ENCODE results near the gene ECSIT.

Gene ECSIT

DNA sequence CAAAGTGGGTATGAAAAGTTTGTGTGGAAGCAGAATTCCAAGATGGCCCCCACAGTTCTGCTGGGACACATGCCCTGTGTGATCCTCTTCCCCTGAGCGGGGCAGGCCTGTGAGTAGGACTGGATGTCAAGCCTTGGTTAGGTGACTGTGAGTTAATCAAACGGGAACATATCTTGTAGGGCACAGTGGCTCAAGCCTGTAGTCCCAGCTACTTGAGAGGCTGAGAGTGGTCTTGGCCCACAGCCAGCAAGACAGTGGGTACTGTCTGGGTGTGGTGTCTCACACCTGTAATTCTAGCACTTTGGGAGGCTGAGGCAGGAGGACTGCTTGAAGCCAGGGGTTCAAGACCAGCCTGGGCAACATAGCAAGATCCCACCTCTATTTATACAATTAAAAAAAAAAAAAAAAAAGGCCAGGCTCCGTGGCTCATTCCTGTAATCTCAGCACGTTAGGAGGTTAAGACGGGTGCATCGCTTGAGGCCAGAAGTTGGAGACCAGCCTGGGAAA, 29.7 kb downstream of the ECSIT start:
- DNase-seq (ENCODE audit: insufficient read length, low spot score), result no peak
- no peak for FAIRE-seq
- TF ChIP-seq, protein P1, sequence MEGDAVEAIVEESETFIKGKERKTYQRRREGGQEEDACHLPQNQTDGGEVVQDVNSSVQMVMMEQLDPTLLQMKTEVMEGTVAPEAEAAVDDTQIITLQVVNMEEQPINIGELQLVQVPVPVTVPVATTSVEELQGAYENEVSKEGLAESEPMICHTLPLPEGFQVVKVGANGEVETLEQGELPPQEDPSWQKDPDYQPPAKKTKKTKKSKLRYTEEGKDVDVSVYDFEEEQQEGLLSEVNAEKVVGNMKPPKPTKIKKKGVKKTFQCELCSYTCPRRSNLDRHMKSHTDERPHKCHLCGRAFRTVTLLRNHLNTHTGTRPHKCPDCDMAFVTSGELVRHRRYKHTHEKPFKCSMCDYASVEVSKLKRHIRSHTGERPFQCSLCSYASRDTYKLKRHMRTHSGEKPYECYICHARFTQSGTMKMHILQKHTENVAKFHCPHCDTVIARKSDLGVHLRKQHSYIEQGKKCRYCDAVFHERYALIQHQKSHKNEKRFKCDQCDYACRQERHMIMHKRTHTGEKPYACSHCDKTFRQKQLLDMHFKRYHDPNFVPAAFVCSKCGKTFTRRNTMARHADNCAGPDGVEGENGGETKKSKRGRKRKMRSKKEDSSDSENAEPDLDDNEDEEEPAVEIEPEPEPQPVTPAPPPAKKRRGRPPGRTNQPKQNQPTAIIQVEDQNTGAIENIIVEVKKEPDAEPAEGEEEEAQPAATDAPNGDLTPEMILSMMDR (IDR thresholded peaks at IDR 0.05; ENCODE audit: insufficient read depth, missing control alignments), result no peak

DNA sequence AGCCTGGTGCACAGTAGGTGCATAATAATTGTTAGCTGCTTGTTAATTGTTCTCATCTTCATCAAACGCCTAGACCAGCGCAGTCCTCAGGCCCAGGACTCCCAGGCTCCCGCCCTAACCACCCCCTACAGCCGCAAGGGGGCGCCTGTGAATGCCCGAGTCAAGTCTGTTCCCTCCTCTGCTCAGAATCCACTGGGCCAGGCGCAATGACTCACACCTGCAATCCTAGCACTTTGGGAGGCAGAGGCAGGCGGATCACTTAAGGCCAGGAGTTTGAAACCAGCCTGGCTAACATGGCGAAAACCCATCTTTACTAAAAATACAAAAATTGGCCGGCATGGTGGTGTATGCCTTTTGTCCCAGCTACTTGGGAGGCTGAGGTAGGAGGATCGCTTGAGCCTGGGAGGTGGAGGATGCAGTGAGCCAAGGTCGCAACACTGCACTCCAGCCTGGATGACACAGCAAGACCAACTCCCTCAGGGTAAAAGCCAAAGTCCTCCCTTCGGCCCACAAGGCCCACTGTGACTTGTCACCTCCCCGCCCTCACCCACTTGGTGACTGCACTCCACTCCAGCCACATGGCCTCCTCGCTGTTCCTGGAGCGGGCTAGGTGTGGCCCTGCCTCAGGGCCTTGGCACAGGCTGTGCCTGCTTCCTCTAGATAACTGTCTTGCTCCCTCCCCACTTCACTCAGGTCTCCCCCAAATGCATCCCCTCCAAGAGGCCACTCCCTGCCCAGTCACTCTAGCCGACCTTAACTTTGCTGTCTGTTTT, 32.4 kb downstream of the ECSIT start:
- FAIRE-seq (no peak), DNase-seq (ENCODE audit: insufficient read length, low spot score) (peak; percentile 58)
- TF ChIP-seq, protein P1 (IDR thresholded peaks at IDR 0.05; ENCODE audit: insufficient read depth, missing control alignments), result peak; percentile 55

DNA sequence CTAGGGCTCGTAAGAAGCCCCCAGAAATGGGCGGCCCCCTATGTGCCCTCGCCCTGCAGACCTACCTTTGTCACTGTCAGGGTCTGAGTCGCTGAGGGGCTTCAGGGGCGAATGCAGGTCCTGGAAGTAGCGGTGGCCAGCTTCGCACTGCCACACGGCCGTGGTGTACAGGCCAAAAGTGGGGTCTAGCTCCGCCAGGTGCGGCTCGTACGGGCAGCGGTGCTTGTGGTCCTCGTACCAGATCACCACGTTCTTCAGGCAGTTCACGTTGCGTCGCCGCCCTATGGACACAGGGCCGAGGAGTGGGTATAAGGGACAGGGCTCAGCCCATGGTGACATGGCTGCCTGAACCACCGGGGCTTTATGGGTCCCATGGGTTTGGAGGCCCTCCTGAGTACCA, 33.0 kb downstream of the ECSIT start:
- FAIRE-seq (no peak), DNase-seq (ENCODE audit: insufficient read length, low spot score) (no peak)
- TF ChIP-seq, protein P1 (IDR thresholded peaks at IDR 0.05; ENCODE audit: insufficient read depth, missing control alignments), result no peak

DNA sequence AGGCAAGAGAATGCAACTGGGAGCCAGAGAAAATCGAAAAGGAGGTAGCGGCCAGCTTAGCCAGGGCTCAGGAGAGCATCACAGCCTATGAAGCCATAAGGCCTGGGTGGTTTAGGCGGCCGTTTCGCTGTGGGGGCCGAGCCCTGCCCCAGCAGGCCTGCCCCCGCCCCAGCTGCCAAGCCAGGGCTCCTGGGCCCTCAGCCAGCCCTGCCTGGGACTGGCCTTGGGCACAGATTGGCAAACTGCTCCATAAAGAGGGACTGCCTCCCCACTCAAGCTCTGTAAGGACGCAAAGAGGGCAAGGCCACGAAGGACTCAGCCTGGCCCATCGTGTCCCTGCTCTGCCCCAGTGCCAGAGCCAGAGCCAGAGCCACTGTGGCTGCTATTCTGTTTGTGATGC, 33.5 kb downstream of the ECSIT start:
- DNase-seq (ENCODE audit: insufficient read length, low spot score) (no peak), FAIRE-seq (no peak)
- TF ChIP-seq, protein P1 (IDR thresholded peaks at IDR 0.05; ENCODE audit: insufficient read depth, missing control alignments), result no peak

DNA sequence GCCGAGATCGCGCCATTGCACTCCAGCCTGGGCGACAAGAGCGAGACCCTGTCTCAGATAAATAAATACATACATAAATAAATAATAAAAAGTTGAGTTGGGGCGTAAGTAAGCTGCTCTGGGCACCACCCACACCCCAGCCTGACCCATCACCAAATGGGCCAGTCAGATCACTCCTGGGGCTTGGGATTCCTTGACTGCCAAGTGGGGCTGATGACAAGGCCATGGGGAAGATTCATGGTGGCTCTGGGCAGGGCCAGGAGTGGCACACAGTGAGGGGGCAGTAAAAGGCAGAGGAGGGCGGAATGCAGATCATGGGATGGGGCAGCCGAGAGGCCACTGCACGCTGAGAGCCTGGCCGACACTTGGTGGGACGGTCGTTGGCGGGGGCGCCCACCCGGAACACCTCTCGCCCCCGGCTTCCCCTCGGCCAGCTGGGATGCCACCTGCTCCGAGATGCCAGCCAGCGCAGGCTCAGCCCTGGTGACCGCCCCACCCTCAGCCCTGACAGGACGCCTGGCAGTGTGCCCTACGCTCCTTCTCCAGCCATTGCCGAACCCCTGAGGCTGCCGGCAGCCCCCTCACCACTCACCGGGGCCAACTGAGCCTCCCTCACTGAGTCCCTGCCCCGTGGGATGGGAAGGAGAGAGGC, 34.2 kb downstream of the ECSIT start:
- no peak for DNase-seq (ENCODE audit: insufficient read length, low spot score)
- FAIRE-seq, result no peak
- TF ChIP-seq, protein P1 (IDR thresholded peaks at IDR 0.05; ENCODE audit: insufficient read depth, missing control alignments), result no peak

DNA sequence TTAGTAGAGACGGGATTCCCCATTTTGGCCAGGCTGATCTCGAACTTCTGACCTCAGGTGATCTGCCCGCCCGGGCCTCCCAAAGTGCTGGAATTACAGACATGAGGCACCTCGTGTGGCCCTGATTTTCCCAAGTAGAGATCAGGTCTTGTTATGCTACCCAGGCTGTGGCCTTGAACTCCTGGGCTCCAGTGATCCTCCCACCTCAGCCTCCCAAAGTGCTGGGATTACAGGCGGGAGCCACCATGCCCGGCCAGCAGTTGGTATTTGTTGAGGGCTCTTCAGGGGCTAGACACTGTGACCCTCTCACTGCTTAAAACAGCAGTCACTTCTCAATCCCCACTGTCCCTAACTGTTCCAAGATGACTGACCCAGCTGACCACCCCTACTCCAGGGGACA, 39.6 kb downstream of the ECSIT start:
- TF ChIP-seq, protein P1 (IDR thresholded peaks at IDR 0.05; ENCODE audit: insufficient read depth, missing control alignments), result no peak
- DNase-seq (ENCODE audit: insufficient read length, low spot score), result no peak
- no peak for FAIRE-seq
